GM12892 (cell line): ENCODE data around the gene PECR. TPM values are rescaled to one million over a fixed set of nuclear protein-coding genes. Genes with fewer than 3 reads are reported as not detected.

ENCODE experiments used
- DNase-seq: peaks from one replicate; pipeline ENCODE4 v3.0.0; 2011; ENCODE audit not compliant: insufficient read length
- FAIRE-seq: peaks from 2 replicates; lab custom pipeline; 2011; peaks lifted over from hg19 to GRCh38; lab: Jason Lieb, UNC
- POLR2A ChIP-seq: IDR thresholded peaks from 2 replicates; pipeline ENCODE4 v1.6.1; 2011; ENCODE audit warnings: low read depth, low read length, control low read depth
- POLR2AphosphoS5 ChIP-seq: IDR thresholded peaks from 2 replicates; pipeline ENCODE4 v1.6.1; 2011; ENCODE audit warnings: low read depth, low read length, control low read depth
- TAF1 ChIP-seq: IDR thresholded peaks from 2 replicates; pipeline ENCODE4 v1.6.1; 2011; ENCODE audit warnings: low read depth, mild to moderate bottlenecking, control low read depth, low read length, borderline replicate concordance
- polyA plus RNA-seq: library from polyadenylated mRNA; unstranded; fragments of >200 nt; gene quantifications from one replicate; pipeline ENCODE4 v1.2.1, GENCODE V29; 2012; ENCODE audit warnings: missing spikeins, inconsistent platforms; ENCODE audit not compliant: missing spikeins

The PECR gene
- 23.6 TPM for polyA plus RNA-seq

GRCh38 chr2:216081487-216082116, at the start of gene PECR, which contains the start of gene TMEM169:
PECR (minus strand) TSS chr2:216081809; CDS start chr2:216081741, 68 bp downstream.
TMEM169 (plus strand) TSS chr2:216081919; CDS start chr2:216095964, 14,045 bp downstream.
- peak; percentile 76 for TF ChIP-seq POLR2A
- no peak for TF ChIP-seq TAF1
- TF ChIP-seq POLR2AphosphoS5 = peak; percentile 45; the same call in 1 of the 2 replicates
- DNase-seq (peak; percentile 91), FAIRE-seq (peak; percentile 74)

- DNase-seq = no peak
- FAIRE-seq = no peak
- no peak for TF ChIP-seq POLR2A
- no peak for TF ChIP-seq TAF1
- TF ChIP-seq POLR2AphosphoS5 = no peak
Measured at GRCh38 chr2:216130346-216130971, 48.9 kb upstream of the PECR start.

GRCh38 chr2:216126943-216127342, 45.3 kb upstream of the PECR start:
- DNase-seq = no peak
- no peak for FAIRE-seq
- TF ChIP-seq POLR2AphosphoS5 (no peak), TAF1 (no peak), POLR2A (no peak)

- TF ChIP-seq TAF1 (no peak), POLR2A (no peak), POLR2AphosphoS5 (no peak)
- DNase-seq (no peak), FAIRE-seq (no peak)
Measured at GRCh38 chr2:216121255-216121654, 39.6 kb upstream of the PECR start.

GRCh38 chr2:216119986-216120385, 38.4 kb upstream of the PECR start:
- no peak for FAIRE-seq
- TF ChIP-seq POLR2AphosphoS5 = no peak
- TF ChIP-seq TAF1 = no peak
- no peak for TF ChIP-seq POLR2A

GRCh38 chr2:216119146-216119545, 37.5 kb upstream of the PECR start:
- DNase-seq (no peak), FAIRE-seq (peak; percentile 14)
- TF ChIP-seq POLR2AphosphoS5 = no peak

More at GRCh38 chr2:216119986-216120385, 38.4 kb upstream of the PECR start:
- DNase-seq = no peak

- FAIRE-seq (no peak), DNase-seq (no peak)
- TF ChIP-seq POLR2A = no peak
- no peak for TF ChIP-seq TAF1
- no peak for TF ChIP-seq POLR2AphosphoS5
Measured at GRCh38 chr2:216118474-216118873, 36.9 kb upstream of the PECR start.

GRCh38 chr2:216117561-216118340, 36.1 kb upstream of the PECR start:
- no peak for FAIRE-seq
- no peak for DNase-seq
- TF ChIP-seq POLR2A (0 out of 2 replicates have a peak, but pooled peaks have one; percentile 4), TAF1 (no peak), POLR2AphosphoS5 (no peak; the same call in 1 of the 2 replicates)

GRCh38 chr2:216116418-216116817, 34.8 kb upstream of the PECR start:
- FAIRE-seq (no peak), DNase-seq (no peak)
- TF ChIP-seq POLR2A = peak; percentile 27; the same call in 1 of the 2 replicates
- TF ChIP-seq TAF1 = no peak

- FAIRE-seq (peak; percentile 98), DNase-seq (peak; percentile 44)
- TF ChIP-seq POLR2AphosphoS5 (peak; percentile 59; the same call in 1 of the 2 replicates), POLR2A (peak; percentile 56; the same call in 1 of the 2 replicates), TAF1 (no peak)
Measured at GRCh38 chr2:216114714-216115531, 33.3 kb upstream of the PECR start.
